NCI-H82 treated with DMSO at 0.1 percent for 48 hours (cell line): ENCODE data around the gene KHDC1.
A peak's percentile ranks its signal among the peaks of the same experiment; 100 is the strongest.
"Not testable (repeated sequence)": the region's sequence is repeated elsewhere in the genome, so short reads cannot be mapped to it uniquely, and the experiment has no call there.

Experiments
- DNase-seq: peaks from one replicate; lab custom pipeline; 2025; ENCODE audit not compliant: unreplicated experiment; lab: John Stamatoyannopoulos, UW

Gene KHDC1

GRCh38 chr6:73250016-73250415 is 13.0 kb downstream of the KHDC1 start:
- peak; percentile 10 for DNase-seq

DNA sequence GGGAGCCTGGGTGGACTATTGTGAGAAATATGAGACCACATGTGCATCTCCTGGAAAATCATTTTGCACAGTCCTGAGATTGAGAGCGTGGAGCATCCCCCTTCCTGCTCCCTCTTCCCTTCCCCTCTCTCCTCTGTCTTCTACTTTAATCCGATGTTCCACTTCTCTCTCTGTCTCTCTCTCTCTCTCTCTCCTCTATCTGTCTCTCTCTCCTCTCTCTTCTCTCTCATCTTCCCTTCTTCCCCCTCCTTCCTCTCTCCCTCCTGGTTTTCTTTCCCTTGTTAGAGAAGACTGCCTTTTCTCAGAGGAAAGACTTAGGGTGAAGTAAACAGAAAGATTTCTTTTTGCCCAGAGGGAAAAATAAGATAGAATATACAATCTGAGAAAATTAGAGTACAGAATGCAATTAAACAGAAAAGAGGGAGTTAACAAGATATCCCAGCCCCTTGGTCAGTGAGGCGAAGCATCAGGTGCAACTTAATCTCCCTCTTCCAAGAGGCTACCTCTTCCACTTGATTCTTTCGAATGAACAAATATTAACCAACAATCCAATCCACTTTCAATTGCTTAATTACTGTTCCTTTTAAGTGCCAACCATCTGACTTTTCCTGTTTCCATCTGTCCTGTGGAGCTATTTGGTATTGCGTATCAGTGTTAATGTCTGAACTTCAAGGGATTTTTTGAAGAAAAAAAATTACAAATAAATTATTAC is 14.6 kb downstream of the KHDC1 start:
- DNase-seq, result peak; percentile 41

DNA sequence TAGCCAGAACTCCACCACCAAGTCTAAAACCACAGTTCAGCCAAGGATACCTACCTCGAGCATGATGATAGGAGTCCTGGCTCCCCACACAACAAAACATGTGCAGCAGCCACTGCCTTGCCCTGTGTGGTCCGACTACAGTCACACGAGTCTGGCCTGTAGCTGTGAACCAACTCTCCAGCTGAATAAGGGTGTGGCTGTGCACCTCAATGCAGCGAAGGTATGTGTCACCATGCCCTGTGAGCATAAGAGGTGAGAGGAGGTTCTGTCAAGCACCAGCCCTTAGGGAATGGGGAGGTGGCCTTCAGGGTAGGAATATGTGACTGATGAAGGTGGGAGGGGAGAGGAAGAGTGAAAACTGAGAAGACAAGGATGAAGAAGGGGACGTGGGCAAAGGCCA is 21.0 kb downstream of the KHDC1 start:
- no peak for DNase-seq

GRCh38 chr6:73240730-73241129 is 22.3 kb downstream of the KHDC1 start:
- DNase-seq, result no peak

DNA sequence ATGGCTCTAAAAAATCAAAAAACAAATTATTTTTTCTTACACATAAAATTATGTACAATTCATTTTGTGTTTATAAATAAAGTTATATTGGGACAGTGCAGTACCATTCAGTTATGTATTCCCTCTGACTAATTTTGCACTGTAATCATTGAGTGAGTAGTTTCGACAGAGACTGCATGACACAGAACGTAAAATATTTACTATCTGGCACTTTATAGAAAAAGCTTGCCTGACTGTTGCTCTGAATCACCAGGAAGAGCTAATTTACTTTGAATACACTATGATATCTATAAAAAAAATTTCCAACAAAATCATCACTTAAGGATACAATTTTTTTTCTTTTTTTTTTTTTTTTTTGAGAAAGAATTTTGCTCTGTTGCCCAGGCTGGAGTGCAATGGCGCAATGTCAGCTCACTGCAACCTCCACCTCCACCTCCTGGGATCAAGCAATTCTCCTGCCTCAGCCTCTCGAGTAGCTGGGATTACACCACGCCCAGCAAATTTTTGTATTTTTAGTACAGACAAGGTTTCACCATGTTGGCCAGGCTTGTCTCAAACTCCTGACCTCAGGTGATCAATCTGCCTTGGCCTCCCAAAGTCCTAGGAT is 26.7 kb downstream of the KHDC1 start:
- no peak for DNase-seq

GRCh38 chr6:73234733-73235132 is 28.3 kb downstream of the KHDC1 start:
- DNase-seq, result no peak

DNA sequence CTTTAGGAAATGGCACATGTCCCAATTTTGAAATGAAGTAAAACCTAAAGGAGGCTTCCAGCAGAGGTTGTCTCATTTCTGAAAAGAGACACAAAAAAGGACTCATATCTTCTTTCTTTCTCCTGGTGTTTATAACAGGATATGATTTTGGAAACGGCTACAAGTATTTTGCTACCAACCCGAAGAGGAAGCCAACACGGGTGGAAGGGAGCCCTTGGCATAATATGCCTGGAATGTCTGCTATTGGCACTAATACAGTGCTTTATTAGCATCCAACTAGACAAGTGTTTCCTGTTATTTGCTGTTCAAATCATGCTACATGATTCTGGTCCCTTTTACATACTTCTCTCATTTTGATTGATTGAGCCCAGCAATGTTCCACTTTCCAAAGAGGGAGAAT is 29.0 kb downstream of the KHDC1 start:
- not testable (repeated sequence) for DNase-seq

DNA sequence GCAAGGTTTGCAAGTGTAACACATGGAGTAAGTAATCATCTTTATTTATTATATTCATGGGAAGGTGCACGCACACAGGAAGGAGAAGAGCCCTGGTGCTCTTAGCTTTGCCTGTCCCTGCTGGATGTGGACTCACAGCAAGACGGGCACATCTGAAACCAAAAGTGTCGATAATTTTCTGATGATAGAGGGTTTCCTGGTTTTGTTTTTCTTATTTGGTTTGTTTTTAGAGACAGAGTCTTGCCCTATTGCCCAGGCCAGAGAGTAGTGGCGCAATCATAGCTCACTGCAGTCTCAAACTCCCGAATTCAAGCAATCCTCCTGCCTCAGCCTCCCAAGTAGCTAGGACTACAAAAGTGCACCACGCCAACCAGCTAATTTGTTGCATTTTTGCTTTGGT is 29.9 kb downstream of the KHDC1 start:
- no peak for DNase-seq

DNA sequence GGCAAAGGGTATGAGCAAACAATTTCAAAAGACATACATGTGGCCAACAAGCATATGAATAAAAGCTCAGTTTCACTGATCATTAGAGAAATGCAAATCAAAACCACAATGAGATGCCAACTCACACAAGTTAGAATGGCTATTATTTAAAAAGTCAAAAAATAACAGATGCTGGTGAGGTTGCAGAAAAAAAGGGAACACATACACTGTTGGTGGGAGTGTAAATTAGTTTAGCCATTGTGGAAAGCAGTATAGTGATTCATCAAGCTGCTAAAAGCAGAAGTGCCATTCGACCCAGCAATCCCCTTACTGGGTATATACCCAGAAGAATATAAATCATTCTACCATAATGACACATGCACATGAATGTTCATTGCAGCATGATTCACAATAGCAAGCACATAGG is 31.0 kb downstream of the KHDC1 start:
- no peak for DNase-seq

GRCh38 chr6:73227606-73228255 is 35.3 kb downstream of the KHDC1 start:
- no peak for DNase-seq

DNA sequence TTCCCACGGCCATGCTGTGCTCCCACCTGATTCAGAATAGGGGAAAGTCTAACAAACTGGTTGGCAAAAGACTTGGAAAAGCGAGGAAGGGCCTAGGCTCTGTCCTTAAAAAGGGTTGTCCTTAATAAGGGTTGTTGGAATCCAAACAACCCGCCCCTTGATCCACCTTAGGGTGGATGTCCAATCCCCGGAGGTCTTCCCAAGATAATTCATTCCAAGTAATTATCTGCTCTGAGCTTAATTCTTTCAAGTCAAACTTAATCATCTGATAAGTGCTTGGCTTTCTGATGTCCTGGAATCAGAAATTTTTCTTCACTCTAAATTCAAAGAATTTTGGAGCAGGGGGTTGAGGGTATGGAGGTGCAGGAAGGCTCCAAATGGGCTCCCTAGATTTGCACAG is 37.6 kb downstream of the KHDC1 start, which contains the start of gene KHDC1L:
Gene KHDC1L, minus strand, starts transcription at position 101 of the 400 bp plus-strand sequence. Its CDS starts 88 bp downstream, at position 13.
- DNase-seq, result no peak

GRCh38 chr6:73216859-73217258 is 46.1 kb downstream of the KHDC1 start:
- no peak for DNase-seq

DNA sequence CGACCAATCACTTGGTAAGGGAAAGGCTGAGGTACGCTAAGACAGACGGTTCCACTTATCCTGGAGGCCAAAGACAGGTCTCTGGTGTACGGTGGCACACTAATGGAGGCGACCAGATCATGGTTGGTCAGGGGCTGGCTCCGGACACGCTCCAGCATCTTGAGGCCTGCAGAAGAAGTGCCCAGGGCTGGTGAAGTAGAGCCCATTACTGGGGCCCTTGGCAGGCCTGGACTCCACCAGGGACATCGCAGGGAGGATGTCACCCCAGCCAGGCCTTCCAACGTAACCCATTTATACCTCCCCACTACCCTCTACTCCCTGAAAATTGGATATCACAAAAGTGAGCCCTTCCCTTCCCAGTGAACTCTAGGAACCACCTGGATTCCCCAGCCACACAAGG is 53.9 kb downstream of the KHDC1 start:
- DNase-seq, result no peak

- no peak for DNase-seq
These were observed 55.7 kb downstream of the KHDC1 start for GRCh38 chr6:73207221-73207837.

DNA sequence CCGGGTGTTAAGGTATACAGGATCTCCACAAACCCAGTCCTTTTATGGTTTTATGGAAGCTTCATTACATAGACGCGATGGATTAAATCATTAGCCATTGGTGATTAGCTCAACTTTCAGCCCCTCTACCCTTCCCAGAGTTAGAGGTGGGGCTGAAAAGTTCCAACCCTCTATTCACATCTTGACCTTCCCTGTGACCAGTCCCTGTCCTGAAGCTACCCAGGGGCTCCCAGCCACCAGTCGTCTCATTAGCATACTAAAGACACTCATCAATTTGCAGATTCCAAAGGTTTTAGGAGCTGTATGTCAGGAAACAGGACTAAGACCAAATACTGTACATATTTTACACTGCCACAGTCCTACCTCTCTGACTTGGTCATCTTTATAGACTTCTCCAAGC is 58.7 kb downstream of the KHDC1 start:
- no peak for DNase-seq

GRCh38 chr6:73203098-73203497 is 59.9 kb downstream of the KHDC1 start:
- no peak for DNase-seq

DNA sequence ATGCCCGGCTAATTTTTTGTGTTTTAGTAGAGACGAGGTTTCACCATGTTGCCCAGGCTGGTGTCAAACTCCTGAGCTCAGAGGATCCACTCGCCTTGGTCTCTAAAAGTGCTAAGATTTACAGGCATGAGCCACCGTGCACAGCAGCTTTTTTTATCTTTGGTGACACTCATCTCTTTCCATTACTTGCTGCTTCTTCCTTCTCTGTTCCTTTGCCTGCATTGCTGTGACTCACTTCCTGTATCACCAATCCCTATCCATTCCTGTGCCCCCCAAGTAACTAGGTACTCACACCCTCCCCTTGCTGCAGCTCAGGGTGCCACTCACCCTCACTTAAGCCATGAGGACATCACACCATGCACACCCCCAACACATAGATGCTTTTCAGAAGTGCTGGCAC is 62.3 kb downstream of the KHDC1 start:
- DNase-seq, result no peak

DNA sequence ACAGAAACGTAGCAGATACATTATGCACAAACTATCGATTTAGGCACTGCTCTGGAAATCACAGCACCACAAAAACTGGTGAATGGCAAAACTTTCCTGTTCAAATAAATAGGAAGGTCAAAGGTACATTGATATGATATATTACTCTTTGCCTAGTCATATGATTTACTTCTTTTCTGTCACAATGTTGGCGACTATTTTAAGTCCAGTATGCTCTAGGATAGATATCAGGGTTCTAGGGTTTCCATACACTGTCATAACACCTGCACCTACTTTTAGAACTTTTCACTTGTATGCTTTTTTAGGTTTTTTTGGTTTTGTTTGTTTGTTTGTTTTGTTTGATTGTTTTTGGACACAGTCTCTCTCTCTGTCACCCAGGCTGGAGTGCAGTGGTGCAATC is 62.7 kb downstream of the KHDC1 start:
- no peak for DNase-seq

DNA sequence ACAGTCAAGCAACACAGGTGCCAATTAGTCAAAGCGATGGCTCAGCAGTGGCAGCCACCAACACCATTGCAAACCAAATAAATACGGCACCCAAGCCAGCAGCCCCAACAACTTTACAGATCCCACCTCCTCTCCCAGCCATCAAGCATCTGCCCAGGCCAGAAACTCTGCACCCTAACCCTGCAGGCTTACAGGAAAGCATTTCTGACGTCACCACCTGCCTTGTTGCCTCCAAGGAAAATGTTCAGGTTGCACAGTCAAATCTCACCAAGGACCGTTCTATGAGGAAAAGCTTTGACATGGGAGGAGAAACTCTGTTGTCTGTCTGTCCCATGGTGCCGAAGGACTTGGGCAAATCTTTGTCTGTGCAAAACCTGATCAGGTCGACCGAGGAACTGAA is 68.3 kb downstream of the KHDC1 start:
- DNase-seq, result no peak

DNA sequence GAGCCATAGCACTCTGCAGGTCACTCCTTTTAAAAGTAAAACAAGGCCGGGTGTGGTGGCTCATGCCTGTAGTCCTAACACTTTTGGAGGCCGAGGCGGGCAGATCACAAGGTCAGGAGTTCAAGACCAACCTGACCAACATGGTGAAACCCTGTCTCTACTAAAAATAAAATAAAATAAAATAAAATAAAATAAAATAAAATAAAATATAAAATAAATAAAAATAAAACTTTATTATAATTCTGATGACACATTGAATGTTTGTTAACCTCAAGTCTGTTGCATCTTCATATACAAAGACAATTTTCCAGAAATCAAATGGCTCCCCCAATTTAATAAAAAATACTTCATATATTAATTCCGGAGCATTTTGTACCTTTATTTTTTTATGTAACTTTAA is 69.7 kb downstream of the KHDC1 start:
- not testable (repeated sequence) for DNase-seq
